NCI-H2171 (cell line): ENCODE data around the gene NEURL3.
A peak's percentile ranks its signal among the peaks of the same experiment; 100 is the strongest.
"Not testable (repeated sequence)": the region's sequence is repeated elsewhere in the genome, so short reads cannot be mapped to it uniquely, and the experiment has no call there.

Experiments
- DNase-seq: peaks from one replicate; lab custom pipeline; 2025; lab: John Stamatoyannopoulos, UW

The NEURL3 gene

DNA sequence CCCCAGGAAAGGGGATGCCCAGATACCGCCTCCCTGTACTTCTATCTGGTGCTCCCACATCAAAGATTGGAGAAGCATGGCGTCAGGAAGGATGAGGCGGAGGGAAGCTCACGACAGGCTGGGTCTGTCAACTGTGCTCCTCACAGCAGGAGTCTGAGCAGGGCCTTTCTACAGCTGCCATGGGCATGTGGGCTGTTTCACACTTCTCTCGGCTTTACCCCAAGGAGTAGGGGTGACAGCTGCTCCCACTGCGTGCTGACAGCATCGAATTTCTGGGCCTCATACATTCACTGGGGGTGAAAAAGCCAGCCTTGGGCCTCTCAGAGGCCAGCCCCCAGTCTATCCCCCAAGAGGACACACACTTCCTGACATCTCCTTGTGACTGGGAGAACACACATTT, 21.1 kb downstream of the NEURL3 start:
- peak; percentile 77 for DNase-seq

DNA sequence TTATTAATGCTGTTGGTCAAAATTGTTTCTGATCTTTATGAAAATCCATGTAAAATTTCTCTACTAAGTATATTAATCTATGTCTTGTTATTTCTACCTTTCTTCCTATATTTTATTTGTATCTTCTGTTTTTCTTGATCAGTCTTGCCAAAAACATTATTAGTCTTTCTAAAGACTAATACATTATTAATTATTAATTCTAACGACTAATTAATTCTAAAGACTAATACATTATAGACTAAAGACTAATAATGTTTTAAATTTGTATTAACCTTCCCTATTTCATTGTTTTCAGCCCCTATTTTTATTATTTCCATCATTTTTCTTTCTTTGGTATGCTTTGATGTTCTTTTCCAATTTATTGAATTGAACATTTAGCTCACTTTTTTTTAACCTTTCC, 27.7 kb downstream of the NEURL3 start:
- DNase-seq, result no peak

DNA sequence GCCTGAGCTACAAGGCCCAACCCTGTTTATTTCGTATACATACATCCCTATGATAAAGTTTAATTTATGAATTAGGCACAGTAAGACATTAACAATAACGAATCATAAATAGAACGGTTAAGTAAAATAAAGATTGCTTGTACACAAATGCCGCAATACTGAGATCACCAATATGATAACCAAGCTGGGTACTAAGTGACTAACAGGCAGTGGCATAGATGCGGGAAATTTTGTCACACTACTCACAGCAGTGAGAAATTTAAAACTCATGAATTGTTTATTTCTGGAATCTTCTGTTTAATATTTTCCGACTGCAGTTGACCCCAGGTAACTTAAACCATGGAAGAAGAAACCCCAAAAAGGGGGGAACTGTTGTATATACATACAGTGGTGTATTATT, 33.4 kb downstream of the NEURL3 start:
- DNase-seq, result no peak

DNA sequence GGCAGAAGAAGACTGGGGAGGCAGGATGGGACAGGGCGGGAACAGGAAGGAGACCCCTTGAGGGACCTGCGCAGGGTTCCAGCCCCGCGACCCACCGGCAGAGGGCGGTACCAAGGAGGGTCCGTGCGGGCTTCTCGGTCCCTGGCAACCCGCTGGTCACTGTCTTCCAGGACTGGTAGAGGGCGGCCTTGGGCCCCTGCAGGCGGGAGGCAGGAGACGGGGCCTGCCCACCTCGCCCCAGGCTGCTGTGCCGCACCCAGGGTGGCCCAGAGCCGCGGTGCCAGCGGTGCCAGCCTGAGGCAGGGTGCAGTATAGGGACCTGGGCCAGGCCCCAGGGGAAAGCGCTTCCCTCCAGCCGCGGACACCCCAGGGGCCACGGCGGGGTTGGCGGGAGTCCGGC, 34.5 kb downstream of the NEURL3 start:
- no peak for DNase-seq

DNA sequence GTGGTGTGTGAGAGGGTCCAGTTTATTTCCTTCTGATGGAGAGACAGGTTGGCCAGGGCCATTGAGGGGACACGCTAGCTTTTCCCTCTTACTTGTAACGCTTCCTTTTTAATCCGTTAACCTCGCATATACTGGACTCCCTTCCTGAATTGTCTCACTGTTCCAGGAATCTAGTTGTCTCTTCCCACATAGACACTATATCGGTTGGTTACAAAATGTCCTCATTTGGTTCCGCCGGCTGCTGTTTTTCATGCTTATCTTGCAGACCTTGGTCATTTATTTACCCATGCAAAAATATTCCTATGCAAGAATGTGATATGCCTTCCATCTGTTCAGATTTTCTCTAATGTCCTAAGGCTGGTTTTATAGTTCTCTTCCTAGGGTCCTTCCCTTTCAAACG, 35.0 kb downstream of the NEURL3 start:
- no peak for DNase-seq

DNA sequence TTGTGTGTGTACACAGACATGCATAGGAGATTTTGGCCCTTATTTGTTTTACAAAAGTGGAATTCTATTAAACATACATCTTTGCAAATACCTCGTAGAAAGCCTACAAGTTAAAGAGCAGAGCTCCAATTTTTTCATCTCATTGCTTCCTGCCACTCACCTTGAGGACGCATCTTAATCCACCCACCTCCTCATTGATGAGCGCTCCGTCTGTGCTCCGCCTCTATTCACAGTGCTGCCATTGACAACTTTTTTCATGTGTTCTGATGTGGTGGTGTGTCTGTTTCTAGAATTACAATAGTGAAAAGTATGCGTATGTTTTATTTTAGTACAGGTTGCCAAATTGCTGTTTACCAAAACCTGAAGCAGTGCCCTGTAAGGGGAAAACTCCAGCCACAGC, 36.3 kb downstream of the NEURL3 start:
- DNase-seq, result no peak

DNA sequence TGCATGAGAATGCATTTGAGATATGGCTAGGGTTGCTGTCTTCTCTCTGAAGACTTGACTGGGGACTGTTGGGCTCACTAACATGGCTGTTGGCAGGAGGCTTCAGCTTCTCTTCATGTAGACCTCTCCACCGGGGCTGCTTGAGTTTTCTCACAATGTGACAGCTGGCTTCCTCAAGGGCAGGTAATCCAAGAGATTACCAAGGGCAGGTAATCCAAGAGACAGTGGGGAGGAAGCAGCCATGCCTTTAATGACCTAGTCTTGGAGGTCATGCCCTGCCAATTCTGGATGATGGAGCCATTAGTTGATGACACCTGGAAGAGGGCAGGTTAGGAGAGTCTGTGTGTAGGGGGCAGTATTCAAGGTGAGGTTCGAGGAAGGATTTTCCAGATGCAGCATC, 40.5 kb downstream of the NEURL3 start:
- no peak for DNase-seq

DNA sequence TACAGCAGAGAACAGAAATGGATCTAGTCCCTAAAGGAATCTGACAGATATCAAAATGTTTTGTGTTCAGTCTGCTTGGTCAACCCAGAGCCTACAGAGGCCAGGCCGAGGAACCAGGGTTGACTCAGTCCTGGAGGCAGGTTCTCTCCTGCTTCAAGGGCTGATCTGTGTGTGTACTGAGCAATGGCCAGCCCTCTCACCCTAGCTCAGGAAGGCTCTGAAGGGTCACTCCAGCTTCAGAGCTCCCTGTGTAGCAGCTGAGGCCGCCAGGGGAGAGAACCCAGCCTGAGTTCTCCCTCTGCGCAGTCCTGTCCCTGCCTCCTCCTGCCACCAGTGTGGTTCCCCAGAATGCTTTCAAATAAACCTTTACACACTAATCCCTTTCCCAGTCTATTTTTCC, 41.1 kb downstream of the NEURL3 start:
- DNase-seq, result no peak

DNA sequence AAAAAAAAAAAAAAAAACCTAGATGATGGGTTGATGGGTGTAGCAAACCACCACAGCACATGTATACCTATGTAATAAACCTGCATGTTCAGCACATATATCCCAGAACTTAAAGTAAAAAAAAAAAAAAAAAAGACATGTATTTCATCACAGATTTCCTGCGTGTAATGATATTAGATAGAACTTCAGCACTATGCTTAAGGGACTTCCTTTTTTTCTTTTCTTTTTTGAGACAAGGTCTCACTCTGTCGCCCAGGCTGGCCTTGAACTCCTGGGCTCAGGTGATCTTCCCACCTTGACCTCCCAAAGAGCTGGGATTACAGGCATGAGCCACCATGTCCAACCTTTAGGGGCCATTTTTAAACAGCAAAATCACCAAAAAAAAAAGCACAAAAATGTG, 42.0 kb downstream of the NEURL3 start:
- no peak for DNase-seq

DNA sequence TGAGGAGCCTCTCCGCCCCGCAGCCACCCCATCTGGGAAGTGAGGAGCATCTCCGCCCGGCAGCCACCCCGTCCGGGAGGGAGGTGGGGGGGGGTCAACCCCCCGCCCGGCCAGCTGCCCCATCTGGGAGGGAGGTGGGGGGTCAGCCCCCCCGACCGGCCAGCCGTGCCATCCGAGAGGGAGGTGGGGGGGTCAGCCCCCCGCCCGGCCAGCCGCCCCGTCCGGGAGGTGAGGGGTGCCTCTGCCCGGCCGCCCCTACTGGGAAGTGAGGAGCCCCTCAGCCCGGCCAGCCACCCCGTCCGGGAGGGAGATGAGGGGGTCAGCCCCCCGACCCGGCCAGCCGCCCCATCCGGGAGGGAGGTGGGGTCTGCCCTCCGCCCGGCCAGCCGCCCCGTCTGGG, 43.5 kb downstream of the NEURL3 start:
- not testable (repeated sequence) for DNase-seq

DNA sequence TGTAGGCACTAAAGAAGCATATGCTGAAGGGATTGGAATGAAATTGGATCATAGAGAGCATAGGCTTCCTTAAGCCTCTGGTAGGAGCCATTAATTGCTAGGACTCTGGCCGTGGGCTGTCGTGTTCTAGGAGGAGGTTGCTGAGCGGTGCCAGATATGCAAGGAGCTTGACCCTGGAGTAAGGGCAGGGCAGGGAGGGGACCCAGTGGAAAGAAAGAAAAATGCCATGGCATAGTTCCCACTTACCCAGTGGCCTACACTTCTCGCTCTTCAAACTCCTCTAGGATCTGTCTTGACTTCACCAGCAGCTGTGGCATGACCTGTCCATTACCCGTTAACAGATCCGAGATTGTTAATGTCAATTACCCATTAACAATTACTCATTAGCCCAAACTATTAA, 53.1 kb downstream of the NEURL3 start:
- no peak for DNase-seq

DNA sequence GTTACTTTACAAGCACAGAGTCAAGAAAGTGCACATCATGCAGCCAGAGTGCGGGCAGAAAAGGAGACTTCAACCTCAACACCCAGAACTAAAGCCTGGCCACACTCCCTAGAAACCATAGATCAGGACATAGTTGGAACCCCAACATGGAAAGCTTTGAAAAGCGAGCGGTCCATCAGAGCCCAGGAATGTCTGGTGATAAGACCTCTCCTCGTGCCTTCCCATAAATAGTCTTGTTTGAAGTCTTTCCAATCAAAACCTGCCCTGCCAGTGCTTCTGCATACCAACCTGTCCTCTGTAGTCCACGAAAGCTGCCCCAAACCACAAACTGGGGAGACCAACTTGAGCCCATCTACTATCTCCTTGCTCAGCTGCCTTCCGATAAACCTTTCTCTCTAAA, 55.5 kb downstream of the NEURL3 start:
- no peak for DNase-seq

DNA sequence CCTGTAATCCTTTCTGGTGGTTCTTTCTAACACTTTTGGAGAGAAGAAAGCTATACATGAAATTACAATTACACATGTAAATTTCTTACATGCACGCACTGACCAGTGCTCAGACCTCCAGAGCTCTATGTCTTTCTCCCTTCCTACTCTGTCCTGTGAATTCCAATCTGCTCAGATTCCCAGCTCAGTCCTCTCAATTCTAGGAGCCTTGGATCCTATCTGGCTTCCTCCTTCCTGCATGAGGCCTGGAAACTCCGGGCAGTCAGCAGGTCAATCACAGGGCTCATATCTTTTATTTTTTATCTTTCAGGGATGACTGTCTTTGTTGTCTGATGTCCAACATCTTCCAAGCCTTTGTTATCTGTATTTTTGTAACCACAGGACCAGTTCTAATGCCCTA, 56.0 kb downstream of the NEURL3 start:
- DNase-seq, result no peak

DNA sequence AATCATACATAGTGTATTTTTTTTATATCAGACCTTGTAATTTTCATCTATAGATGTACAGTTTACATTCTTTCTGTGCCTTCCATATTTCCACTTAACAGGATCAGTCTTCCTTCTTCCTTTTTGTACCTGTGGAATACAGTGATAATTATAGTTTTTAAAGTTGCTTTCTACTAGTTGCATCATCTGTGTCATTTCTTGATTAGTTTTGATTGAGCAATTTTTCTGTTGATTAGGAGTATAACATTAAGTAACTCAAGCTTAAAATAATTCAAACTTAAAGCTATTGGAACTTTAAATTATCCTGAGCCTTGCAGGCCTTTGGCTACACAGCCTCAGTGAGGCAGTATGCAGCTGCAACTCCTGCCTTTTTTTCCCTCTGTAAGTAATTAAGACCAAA, 57.4 kb downstream of the NEURL3 start:
- DNase-seq, result no peak
